Measurements from ENCODE around the gene DUSP18.

DNA sequence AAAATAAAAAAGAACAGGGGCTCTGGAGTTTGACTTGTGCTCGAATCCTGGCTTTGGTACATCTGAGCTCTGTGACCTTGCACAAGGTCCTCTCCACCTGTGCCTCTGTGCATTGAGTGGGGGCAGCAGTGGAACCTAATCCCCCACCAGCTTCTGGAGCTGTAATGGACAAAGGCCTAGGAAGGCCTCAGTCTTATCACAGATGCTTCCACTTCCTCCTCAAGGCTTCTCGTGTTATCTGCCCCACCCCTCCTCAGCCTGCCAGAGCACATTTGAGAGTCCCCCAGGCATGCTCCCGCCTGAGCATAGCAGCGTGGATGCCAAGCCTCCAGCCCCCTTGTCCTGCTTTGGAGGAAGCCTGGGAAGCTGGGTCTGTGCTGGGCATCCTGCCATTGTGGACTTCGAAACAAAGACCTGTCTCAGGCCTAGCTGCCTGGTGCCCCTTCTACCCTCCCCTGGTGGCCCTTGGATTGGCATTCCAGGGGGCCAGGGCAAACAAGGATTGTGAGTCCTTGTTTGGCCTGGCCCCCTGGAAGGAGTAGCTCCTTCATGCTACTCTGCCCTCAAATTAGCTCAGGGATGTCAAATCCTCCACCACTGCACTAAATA lies 17.1 kb downstream of the DUSP18 start:
- TF ChIP-seq, protein P1, sequence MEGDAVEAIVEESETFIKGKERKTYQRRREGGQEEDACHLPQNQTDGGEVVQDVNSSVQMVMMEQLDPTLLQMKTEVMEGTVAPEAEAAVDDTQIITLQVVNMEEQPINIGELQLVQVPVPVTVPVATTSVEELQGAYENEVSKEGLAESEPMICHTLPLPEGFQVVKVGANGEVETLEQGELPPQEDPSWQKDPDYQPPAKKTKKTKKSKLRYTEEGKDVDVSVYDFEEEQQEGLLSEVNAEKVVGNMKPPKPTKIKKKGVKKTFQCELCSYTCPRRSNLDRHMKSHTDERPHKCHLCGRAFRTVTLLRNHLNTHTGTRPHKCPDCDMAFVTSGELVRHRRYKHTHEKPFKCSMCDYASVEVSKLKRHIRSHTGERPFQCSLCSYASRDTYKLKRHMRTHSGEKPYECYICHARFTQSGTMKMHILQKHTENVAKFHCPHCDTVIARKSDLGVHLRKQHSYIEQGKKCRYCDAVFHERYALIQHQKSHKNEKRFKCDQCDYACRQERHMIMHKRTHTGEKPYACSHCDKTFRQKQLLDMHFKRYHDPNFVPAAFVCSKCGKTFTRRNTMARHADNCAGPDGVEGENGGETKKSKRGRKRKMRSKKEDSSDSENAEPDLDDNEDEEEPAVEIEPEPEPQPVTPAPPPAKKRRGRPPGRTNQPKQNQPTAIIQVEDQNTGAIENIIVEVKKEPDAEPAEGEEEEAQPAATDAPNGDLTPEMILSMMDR (conservative IDR thresholded peaks at IDR 0.05 in 1 of 2, IDR thresholded peaks at IDR 0.05 in 1 of 2; ENCODE audit: low read depth in 1 of 2, low read length in 2 of 2): no peak
- TF ChIP-seq EZH2 (IDR thresholded peaks at IDR 0.05; ENCODE audit: low read length, missing control alignments): no peak
